HS-27A (cell line): ENCODE measurements around the gene RNF130.

Experiments used
- DNase-seq: peaks from one replicate; pipeline ENCODE4 v3.0.0-alpha.2; 2012; ENCODE audit warnings: low read depth, missing footprints

RNF130 gene

DNA sequence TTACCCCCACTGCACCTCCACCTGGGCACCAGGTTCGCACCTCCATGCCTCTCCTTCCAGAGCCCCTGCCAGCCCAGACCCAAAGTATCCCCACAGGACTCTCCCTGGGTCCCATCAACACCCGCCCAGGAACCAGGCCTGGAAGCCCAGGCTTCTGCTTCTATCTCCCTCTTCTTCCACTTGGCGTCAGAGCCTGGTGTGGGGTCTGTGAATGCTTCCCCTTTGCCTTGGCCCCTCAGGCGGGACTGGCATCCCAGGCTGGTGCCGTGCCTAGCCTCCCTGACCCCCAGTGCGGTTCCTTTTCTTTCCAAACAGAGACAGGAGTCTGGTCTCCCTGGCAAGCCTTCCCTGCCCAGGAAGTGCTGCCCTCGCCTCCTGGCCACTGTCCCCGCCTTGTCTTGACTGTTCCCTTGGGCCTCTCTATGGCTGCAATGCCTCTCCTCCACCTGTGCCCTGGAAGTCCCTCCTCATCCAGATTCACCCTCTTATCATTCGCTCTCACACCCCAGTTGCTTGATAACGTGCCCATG, 156.1 kb downstream of the RNF130 start:
- no peak for DNase-seq

DNA sequence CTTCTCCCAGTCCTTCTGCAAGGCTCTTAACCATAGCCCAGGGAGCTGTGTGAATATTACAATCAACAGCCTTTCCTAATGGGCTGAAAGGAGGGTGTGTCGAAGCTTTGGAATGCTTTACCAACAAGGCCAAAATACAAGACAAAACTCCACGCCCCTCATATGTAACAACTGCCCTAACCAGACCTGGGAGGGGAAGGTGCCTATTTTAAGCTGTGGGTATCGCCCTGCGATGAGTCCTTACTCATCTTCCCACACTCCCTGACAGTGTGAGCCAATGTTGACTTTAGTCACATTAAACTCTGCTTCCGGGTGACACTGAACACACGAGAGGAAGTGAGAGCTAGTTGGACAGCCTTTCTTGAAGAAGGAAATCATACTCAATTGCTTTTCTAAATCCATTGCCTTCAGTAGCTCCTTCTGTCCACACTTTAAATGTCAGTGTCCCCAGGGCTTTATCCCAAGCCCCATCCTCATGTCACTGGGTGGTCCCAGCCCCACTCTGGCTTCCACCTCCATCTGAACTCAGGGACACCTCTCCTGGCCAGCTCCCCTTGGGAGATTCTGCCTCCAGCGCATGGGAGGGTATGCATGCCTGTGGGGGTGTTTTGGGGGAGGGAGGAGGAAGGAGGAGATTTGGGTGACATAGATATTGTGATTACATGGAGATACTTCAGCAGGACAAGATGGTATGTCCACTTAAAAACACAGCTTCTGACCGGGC, 157.4 kb downstream of the RNF130 start:
- no peak for DNase-seq

DNA sequence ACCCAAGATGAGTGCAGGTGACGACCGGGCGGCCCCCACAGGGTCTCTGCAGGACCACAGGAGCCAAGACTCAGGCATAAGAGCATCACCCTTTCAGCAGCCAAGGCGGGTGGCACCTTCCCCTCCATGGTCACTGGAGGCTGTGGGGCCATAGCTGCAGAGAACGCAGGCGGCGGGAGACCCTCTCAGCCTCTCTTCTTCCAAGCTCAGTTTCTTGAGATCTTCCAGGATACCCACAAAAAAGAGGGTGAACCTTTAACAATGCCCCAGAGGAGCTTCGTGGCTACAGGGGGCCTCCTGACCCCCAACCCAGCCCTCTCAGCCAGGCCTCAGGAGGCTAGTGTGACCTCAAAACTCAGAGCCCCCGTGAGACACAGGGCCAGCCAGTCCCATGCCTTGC, 158.1 kb downstream of the RNF130 start:
- DNase-seq: no peak

DNA sequence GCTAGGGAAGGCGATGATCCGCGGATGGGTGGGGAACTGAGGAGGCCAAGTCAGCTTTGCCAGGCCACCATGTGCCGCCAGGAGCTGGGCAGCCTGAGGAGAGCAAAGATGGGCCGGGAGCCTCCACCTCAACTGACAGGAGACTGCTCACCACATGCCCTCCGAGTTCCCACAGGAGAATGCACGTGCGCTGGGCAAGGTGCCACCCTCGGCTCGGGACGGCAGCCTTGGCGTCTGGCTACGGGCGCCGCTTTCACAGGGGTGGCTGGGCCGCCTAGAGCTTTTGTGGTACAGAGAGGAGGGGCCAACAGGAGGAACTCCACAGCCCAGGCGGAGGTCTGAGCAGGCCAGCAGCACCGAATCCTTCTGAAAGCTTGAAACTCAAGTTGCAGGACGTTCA, 158.6 kb downstream of the RNF130 start:
- DNase-seq: no peak

DNA sequence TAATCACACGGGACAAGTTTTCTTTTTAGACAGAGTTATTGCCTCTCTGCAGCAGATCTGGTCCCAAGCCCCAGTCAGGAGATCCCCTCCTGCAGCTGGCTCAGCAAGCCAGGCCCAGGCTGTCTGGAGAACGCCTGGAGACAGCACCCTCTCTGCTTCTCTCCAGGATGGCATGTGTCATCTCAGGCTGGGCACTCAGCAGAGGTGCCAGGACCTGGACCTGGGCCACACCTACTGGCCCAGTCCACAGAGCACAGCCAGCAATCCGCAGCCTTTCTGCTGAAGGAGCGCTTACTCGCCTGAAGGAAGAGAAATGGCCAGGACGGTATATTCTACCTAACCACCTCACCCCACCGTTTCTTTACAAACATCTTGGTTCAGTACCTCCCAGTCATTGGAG, 159.2 kb downstream of the RNF130 start:
- DNase-seq: no peak

DNA sequence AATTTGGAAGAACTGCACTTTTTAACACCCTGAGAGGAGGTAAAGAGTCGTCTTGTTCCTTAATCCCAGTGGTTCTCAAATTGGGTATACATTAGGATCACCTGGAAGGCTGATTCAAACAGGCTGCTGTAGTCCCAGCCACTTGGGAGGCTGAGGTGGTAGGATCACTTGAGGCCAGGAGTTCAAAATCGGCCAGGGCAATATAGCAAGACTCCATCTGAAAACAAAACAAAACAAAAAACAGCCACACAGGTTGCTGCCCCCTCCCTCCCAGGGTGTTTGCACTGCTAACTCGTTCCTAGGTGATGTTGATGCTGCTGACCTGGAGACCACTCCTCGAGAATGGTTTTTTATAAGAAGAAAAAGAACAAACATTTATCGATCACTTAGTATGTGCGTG, 162.3 kb downstream of the RNF130 start:
- no peak for DNase-seq

DNA sequence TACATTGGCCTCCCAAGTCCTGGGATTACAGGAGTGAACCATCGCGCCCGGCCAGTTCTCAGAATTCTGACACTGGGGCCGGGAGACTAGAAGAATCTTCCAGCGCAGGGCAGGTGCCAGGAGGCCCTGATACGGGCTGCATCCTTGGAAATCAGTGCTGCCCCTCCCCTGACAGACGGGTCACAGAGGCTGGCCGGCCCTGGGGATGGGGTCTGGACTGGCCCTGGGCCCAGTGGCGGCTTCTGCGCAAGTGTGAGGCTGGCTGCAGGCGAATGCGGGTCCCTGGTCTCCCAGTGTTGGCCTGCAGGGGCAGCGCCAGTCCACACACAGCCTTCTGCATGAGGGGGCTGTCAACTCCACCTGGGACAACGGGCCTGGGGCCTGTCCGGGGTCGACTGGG, 163.0 kb downstream of the RNF130 start:
- DNase-seq: no peak

DNA sequence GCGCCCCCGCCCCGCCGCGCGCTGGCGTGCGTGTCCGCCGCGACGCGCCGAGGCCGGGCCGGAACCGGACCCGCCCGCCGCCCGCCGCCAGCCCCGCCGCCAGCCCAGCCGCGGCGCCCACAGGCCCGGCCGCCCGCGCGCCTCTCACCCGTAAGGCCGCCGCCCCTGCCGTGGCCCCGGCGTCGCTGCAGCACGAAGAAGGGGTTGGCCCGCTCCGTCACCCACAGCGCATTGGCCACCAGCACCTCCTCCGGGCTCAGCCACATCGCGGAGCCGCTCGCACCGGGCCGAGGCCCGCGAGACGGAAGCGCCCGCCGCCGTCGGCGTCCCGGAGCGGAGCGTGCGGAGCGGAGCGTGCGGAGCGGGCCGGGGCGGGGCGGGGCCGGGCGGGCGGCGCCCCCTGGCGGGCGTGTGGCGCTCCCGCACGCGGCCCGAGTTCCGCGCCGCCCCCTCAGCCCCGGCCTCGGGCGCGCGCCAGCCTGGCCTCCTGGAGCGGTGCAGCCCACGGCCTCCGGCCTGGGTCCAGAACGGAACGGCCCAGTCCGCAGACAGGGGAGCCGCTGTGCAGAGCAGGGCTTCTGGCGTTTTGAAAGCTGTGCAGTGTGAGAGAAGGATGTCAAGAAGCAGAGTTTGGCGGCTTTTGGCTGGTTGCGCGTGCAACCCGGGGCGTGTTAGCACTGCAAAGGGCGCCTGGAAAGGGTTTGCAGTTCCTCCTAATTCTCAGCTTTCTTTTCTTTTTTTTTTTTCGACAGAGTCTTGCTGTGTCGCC, 163.8 kb downstream of the RNF130 start, which contains the start of gene TBC1D9B:
Gene TBC1D9B (minus strand): TSS at position 342 of the 769 bp plus-strand sequence. CDS start 76 bp downstream, at position 266.
- no peak for DNase-seq

DNA sequence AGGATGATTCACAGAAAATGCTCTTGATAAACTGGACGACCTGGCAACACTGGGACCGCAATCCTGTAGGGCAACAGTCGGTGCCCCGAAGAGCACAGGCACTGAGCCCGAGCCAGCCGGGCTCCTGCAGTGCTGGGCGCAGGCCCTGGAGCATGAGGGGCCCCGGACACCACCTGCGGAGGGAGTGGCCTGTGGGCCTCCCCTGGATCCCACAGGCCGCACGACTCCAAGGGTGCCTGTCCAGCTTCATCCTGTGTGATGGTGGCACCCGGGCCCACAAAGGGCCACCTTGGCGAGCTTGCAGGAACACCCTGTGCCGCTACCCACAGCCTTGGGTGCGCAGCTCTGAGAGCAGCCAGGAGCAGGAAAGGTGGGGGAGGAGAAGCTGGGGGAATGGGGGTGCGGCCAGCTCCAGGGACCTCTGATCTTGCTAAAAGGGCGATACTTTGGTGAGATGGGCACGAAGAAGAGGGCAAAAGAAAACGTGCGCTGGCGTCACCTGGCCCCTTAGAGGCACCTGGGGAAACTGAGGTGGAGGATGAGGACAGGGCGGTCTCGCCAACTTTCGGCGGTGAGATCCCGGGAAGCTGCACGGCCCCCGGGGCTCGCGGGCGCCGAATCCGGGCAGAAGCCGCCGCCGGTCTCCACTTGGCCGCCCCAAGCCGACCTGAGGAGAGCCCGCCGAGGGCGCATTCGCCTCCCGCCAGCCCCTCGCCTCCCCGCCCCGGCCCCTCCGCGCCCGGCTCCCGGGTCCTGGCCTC, 164.6 kb downstream of the RNF130 start:
- no peak for DNase-seq

DNA sequence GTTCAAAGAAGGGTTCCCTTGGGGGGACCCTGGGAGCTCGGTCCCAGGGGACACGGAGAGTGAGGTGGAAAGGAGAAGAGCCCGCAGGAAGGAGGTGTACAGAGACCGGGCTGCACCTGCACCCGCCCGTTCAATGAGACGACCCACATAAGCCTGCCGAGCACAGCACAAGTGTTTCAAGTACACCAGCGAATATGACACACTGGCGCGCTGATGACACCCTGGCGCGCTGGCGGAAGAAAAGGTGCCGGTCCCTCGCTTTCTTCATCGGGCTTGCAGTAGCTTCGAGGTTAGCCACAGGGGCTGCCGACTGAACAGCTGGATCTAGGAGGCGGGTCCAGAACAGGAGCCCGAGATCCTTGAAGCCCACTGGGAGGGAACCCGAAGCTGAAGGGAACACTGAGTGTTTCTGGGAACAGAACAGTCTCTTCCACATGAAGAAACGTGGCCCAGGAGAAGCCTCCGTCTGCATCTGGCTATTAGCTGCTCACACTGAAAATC, 165.2 kb downstream of the RNF130 start:
- DNase-seq: no peak

DNA sequence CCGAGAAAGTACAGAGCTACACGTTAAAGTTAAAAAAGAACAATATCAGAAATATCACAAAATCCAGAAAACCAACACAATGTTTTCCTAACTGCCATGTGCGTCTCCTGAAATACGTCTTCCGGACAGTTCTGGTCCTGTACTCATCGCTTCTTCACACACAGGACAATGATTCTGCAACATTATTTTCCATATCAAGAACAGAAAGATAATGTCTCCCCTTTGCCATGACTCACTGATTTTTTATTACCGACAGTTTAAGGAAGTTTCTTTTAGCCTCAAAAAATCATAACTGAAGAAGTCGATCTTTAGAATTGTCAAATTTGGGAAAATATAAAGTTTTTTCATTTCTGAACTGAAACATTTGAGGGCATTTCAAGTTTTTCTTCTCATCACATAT, 166.4 kb downstream of the RNF130 start:
- DNase-seq: no peak
